Activated CD8-positive, alpha-beta memory T cell treated with anti-CD3 and anti-CD28 coated beads for 1 hour (primary cell): ENCODE measurements around the gene CHSY3.

ENCODE experiments used
- DNase-seq, 2 donors: peaks; one replicate each; pipeline ENCODE4 v3.0.0-alpha.2; 2020; ENCODE audit warnings: low read depth in 1 of 2; ENCODE audit errors: extremely low read depth in 1 of 2

Gene CHSY3

DNA sequence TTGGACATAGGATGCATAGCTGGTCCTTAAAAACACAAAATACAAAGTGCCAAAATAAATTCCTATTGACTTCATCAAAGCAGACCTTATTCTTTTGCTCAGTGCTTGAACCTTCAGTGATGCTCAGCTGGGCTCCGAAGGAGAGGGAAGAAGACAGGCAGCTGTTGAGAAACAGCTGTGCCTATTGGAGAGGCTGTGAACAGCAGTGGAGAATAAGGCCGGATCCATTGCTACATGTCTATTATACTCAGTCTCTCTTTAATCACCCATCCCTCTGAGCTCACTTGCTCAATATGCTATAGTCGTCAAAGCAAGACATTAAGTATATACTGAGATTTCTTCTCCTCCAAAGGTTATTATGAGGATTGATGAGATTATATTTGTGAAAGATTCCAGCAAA, 174.4 kb downstream of the CHSY3 start:
- no peak for DNase-seq

DNA sequence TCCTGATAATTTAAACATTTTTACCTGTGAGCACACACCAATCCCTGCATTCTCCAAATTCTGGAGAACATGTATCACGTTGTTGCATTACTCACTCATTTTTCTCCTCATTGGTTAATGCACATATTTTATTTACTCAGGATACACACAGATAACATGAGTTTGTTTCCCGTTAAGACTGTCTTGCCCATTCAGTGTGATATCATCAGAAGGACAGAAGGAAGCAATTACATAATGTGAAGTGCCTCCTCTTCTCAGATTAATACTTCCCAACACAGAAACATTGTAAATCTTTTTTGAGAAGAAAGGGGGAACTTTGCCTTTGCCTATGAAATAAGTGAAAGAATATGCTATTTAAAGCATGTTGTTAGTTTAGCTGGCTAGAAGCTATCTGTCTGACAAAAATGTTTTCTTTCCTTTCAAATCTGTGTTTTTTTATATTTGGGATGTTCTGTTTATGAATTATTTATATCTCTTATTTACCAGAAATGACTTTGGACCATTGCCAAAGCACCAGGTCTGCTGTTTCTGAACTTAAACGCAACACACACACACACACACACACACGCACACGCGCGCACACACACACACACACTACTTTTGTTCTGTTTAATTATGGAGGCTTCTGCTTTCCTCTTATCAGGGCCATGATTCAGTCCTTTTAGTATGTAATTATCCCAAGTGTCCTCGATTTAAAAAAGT, 186.5 kb downstream of the CHSY3 start:
- DNase-seq = no peak

DNA sequence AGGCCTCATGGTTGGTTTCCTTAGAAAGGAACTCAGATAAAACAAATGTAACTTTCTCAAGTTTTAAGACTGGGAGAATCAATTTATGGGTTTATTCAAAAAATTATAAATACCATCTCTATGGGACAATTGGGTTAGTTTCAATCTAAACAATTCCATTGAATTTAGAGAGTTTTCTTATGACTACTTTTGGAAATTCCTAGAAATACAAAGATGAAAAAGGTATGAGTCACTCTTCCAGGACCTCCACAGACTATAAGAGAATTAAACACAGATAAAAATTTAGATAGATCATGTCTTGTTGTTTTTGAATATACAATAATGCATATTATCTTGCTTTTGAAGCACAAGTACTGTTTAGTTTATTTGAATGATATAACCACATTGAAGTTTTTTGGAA, 188.7 kb downstream of the CHSY3 start:
- DNase-seq = no peak

DNA sequence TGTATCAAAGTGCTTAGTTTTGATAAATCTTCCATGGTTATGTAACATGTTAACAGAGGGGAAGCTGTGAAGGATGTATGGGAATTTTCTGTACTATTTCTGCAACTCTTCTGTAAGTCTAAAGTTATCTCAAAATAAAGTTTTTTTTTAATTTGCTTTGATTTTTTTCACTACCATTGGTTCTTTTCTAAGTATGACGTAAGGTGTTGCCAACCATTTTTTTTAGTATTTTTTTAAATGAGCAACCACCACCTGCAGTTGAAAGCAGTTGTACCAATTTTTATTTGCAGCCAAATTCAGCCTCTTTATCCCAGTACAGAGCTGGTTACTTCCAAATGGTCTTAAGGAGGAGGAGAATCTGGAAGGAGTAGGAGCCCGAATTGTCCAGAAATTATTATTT, 192.2 kb downstream of the CHSY3 start:
- no peak for DNase-seq

DNA sequence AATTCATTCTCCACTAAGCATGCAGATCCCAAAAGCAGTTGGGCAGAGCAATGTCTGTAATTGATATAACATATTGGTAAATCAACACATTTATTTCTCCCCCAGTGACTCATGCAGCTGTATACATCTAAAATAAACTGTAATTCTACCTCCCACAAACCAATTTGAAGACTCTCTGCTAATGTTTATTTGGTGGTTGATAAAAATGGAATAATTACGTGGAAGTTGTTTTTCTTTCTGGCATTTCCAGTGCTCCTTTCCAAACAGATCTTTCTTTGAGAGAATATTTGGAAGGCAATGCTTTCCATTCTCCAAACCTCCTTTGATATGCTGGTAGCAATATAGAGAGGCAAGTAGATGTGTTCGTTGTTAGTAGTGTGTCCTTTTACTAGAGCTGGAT, 194.7 kb downstream of the CHSY3 start:
- no peak for DNase-seq

DNA sequence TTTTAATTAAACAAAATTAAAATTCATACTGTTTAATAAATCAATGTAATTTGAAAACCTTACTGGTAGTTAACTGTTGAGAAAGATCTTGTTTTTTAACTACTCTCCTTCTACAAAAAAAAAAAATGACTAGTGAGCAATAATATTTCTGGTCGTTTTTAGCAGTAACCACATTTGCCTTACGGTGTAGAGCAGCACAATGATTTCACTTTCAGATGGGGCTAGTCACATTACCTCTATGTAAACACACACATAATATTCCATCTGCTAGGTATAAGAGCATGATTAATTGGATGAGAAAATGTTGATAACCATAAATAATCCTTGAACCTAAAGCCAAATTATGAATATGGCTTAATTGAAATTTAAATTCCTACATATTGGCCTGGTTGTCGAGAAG, 198.1 kb downstream of the CHSY3 start:
- DNase-seq = no peak

DNA sequence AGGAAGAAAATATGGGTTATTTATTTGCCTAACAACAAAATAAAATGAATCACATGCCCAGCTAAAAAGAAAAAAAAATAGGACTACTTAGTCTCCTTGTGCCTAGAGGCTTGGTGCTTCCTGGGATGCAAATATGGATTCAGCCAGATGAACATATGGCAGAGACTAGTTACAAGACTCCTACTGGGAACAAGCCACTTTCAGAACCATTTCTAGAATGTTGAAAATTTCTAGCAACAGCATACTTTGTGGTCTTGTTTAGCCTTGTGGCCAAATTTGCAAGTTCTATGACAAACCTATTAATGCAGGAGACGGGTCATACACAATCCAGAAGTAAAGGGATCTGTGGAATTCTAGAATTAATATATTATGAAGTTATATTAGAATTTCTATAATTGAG, 198.7 kb downstream of the CHSY3 start:
- no peak for DNase-seq

DNA sequence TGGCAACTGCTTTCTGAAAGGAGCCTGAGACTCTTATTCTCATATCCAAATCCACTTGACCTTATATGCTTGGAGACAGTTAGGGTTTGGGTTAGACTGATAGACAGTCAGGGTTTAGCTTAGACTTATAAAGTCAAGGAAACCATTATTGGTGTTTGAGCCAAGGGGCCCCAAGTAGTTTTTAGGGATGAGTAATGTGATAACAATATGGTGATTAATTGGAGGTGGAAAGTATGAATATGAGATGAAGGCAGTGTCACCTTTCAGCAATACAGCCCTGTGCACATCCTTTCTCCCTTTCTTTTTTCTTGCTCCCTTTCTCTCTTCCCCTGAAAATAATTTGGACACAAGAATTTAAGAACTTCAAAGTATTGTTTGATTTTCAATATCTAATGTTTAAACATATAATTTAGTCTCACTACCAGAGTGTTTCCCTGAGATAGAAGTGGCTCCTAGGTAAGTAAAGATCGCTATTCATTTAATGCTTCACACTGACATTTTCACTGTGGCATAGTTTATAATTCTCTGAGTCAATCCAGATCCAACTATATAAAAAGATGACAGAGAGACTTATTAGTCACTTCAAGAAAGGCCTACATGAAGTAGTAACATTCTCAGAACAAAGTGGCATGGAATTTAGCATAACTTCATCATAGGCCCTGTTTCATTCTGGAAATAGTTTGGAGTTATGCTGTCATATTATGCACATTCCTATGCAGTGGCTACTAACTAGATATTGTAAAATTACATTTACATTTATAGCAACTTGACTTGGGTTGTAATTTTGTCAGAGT, 200.8 kb downstream of the CHSY3 start:
- no peak for DNase-seq

DNA sequence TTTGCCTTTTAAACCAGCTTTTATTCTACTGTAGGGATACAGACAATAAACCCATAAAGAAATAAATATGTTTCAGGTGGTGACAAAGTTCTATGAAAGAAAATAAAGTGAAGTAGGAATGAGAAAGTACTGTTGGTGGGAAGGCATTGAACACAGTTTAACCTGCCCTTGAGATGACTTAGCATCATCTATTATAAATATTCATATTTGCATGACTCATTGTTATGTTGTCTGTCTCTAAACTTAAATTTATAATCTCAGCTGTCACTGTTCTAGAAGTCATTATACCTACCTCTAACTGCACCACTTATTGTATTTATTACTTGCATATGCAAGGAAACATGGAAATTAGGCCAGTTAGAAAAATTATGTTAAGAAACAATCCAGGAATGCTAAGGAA, 202.2 kb downstream of the CHSY3 start:
- no peak for DNase-seq

DNA sequence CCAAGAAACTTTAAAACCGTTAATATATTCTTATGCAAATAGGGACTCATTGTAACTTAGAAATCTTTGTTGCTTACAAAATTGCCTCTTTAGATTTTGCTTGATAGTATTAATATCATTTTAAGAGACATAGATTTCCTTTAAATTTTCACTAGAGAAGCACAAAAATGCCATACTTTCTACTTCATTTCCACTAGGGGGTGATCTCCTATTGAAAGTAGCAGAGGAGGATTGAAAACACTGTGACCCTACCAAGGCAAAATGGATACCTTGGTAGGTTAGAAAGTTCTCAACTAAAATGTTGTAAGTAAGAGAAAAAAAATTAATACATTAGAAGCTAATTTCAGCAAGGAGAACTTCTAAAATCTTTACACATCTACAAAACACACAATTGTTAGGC, 204.9 kb downstream of the CHSY3 start:
- no peak for DNase-seq

DNA sequence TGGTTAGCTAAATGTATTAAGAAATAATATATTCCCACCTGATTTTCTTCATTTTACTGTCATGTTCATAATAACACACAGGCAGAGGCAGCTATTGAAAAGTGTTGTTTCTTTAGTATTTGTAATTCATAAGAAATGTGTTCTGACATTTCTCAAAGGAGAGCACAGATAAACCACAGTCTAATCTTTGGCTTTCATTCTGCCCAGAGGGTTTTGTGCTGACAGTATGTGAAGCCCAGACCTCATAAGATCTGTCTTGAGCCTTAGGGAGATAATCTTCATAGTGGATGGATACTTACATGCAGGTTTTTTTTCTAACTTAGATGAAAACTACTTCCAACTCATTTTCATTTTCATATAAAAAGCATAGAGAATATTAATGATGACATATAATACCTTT, 206.1 kb downstream of the CHSY3 start:
- no peak for DNase-seq

DNA sequence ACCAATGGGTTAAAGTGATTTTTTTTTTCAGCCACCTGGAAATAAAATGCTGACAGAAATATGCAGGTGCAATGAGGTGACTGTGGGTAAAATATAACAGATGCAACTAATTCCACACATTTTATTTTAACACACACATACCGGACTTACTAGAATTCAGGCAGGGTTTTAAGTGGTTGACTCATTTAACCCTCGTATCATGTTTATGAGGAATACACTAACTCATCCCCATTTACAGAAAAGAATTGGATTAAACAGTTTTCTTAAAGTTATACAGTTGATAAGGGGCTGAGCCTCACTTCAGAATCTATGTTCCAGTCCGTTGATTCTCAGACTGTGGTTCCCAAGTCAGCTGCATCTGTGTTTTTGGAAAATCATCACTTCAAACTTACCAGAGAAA, 207.5 kb downstream of the CHSY3 start:
- DNase-seq = no peak

DNA sequence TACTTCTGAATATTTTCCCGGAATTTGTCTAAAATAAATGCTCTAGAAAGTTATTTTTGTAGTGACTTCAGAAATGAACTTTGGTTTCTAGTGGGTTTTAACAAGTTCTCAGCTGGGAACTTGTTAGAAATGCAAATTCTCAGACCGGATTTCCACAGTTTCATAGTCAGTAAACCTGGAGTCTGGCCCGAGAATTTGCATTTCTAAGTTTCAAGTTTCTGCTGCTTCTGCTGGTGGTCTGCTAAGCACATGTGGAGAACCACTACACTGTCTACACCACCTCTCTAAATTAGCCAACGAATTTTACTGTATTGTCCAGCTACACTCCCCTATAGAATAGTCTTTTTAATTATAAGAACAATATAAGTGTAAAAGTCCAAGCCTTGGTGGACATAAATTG, 208.0 kb downstream of the CHSY3 start:
- no peak for DNase-seq

DNA sequence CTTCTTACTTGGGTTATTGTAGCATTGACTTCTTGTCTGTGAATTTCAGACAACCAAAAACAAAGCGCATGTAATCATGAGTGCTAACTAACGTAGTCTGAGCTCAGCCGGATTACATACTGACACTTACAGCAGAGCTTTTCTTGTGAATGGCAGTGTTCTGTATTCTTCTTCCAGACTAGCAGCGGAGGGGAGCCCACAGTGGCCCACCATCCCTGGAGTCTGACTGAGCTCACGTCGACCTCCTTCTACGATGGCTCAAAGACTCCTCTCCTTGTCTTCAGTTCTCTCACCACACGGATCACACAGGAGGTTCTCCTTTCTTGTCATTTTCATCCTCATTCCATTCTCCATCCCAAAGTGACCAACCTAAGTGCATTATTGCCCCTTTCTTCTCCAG, 211.4 kb downstream of the CHSY3 start:
- no peak for DNase-seq

DNA sequence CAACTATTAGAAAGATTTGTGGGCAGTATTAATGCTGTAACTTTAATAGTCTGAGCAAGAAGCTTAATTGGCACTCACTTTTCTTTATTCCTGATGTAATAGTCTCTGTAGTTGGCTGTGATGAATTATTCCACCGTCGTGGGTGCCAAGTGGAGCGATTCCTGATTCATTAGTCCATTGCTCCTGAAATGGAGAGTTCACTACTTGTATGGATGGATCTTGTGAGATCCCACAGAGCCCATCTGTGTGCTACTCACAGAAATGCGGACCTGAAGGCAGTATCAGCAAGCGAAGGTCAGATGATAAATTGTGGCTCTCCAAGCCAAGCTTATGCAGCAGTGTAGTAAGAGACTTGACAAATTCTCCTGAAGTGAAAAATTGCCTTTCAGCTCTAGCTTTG, 212.2 kb downstream of the CHSY3 start:
- DNase-seq = no peak

DNA sequence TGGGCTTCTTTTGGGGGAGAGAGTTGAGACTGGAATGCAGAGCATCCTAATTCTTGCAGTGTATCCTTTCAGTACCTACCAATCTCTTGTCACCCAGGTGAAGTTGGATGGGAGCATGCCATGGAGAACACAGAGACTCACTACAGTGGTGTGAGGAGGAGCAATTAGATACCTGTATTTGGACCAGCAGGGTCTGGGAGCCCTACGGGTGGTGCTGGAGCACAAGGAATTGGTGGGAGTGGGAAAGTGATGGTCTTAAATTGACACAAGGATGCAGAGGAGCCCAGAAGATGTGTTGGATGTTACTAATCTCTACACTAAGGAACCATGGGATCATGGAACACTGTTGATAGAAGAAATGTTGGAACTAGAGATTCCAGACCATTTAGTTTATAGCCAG, 212.7 kb downstream of the CHSY3 start:
- no peak for DNase-seq

DNA sequence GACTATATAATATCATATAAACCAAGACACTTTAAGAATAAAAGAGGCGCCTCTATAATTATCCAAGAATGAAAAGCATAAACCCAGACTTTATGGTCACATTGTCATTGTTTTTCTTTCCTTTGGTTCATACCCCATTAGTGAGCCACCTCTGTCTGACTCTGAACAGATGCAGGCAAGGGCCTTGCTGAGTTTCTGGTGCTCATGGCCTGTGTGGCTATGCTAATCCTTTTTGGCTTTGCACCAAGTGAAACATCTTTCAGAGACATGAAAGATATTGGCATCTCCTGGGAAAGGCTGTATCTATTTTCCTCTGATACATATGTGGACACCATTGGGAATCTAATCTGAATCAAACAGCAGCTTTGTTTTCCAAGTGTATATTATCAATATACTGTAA, 222.5 kb downstream of the CHSY3 start:
- no peak for DNase-seq

DNA sequence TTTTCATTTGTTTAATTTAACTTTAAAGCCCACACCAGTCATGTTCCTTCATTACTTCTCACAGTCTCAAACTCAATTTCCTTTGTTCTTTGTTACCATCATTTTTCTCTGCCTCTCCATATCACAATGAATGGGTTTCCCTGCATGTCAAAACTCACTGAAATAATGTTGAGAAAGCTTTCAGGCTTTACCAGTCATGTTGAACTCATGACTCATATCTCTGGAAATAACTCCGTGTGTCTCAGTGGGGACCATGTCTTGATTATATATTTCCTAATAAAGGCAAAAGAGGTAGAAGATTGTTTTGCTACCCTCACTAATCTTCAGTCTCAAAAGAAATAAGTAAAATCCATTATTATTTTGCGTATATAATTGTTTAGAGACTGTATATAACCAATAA, 231.2 kb downstream of the CHSY3 start:
- DNase-seq = no peak

DNA sequence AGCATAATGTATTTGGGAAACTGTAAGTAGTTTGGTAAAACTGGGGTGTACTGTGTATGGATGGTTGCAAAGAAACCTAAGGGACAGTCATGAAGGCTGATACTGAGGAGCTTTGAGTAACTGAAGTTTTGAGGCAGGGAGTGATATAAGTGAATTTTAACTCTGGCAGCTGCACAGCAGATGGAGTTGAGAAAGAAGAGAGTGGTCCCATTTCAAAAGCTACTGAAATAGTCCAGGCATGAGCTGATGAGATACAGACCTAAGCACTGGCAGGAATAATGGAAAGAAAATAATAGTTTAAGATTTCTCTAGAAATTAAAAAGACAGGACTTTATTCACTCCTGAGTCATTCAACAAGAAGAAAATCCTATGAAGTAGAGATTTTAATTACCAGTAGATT, 232.0 kb downstream of the CHSY3 start:
- no peak for DNase-seq

DNA sequence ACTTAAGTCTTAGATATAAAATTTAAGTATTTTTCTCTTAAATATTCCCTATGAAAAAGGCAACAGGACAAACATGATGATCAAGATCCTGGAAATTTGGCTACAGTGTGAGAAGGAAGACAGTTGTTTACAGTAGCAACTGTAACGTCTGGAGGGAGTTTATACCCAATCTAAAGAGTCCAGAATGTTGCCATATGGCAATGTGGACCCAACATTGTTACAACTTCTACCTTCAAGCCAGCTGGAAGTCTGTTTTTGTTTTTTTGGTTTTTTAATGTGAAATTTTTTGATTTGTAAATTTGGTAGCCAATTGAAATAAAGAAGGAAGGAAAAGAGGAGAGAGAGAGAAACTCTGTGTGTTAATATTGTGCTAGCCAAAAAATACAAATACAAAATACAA, 233.4 kb downstream of the CHSY3 start:
- DNase-seq = no peak

DNA sequence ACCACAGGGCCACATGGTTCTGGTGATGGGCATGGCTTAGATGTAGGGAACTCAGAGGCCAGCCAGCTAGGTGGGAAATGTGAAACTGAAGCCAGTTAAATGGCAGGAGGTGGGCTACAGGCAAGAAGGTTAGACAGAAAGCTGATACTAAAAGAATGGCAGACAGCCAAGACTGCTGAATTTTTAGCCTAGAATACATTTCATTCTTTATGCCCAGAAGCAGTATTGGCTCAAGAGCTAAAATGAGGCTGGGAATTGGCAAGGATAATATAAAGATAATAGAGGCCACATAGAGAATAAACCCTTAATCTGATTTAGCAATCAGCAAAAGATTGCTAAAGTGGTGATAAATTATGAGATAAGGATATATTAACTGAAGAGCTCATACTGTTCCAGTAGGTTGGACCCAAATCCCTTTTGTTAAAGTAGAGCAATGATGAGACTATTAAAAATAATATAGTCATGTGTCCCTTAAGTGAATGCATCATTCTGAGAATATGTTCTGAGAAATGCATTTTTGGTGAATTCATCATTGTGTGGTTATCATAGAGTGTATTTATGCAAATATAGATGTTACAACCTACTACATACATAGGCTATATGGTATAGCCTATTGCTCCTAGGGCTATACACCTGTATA, 234.3 kb downstream of the CHSY3 start:
- DNase-seq = no peak

DNA sequence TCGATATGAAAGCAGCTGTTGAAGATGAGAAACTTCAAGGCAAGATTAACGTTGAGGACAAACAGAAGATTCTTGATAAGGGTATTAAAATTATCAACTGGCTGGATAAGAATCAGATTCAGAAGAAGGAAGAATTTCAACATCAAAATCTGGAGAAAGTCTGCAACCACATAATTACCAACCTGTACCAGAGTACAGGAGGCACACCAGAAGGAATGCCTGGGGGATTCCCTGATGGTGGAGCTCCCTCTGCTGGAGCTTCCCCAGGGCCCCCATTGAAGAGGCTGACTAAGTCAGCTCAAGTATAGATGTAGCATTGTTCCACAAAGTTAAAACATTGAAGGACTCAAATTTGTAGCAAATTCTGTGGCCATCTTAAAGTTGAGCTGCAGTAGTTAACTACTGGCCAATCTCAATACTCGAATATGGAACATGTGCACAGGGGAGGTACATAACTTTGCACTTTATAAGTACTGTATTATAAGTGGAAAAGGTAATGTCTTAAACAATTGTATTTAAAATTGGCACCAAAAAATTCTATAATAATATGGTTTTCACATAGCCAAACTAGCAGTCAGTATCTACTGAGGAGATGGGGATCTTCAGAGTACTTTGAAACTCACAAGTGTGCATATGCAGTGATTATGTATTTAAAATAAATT, 237.5 kb downstream of the CHSY3 start:
- DNase-seq = no peak
